Keratinocyte (primary cell): Measurements from ENCODE around the gene HCN1. TPM values are rescaled to one million over a fixed set of nuclear protein-coding genes. Genes with fewer than 3 reads are reported as not detected.

Experiments used
- DNase-seq: peaks from one replicate; pipeline ENCODE4 v3.0.0-alpha.2; 2011; ENCODE audit warnings: low read depth, missing footprints, low spot score
- FAIRE-seq: peaks from 2 replicates; lab custom pipeline; 2011; peaks lifted over from hg19 to GRCh38; lab: Jason Lieb, UNC
- H2AFZ ChIP-seq: 2 replicates; pipeline ENCODE4 v1.6.0; 2012; ENCODE audit warnings: low read length, control low read depth, inconsistent platforms; ENCODE audit not compliant: control insufficient read depth
- H3K27ac ChIP-seq: 2 replicates; pipeline ENCODE4 v1.5.1; 2011; ENCODE audit warnings: low read length; ENCODE audit not compliant: control insufficient read depth, insufficient read depth
- H3K27me3 ChIP-seq: 3 replicates; pipeline ENCODE4 v1.6.0; 2011; ENCODE audit warnings: low read length; ENCODE audit not compliant: control insufficient read depth, insufficient read depth; ENCODE audit errors: extremely low read depth
- H3K36me3 ChIP-seq, 2 experiments: 2 replicates in 1 of 2; 3 replicates in 1 of 2; pipeline ENCODE4 v1.5.1; 2011; ENCODE audit warnings: low read length in 2 of 2, mild to moderate bottlenecking in 1 of 2; ENCODE audit not compliant: control insufficient read depth in 2 of 2, insufficient read depth in 2 of 2; ENCODE audit errors: extremely low read depth in 1 of 2
- H3K4me1 ChIP-seq: 3 replicates; pipeline ENCODE4 v1.5.1; 2011; ENCODE audit warnings: low read length; ENCODE audit not compliant: control insufficient read depth, insufficient read depth; ENCODE audit errors: extremely low read depth
- H3K4me2 ChIP-seq: 3 replicates; pipeline ENCODE4 v1.6.0; 2011; ENCODE audit warnings: low read depth, low read length; ENCODE audit not compliant: control insufficient read depth, insufficient read depth; ENCODE audit errors: extremely low read depth
- H3K4me3 ChIP-seq, 3 experiments: fragments of 200-600 bp in 1 of 3; sonication (generic) in 1 of 3; 2 replicates in 2 of 3; 3 replicates in 1 of 3; pipeline ENCODE4 v1.5.1; 2011 to 2016; ENCODE audit warnings: low read length in 3 of 3, mild to moderate bottlenecking in 3 of 3, control low read depth in 2 of 3, inconsistent platforms in 1 of 3, low read depth in 1 of 3, mixed read lengths in 1 of 3, mixed run types in 1 of 3, moderate library complexity in 1 of 3; ENCODE audit not compliant: control insufficient read depth in 2 of 3, insufficient read depth in 2 of 3; ENCODE audit errors: extremely low read depth in 1 of 3
- H3K79me2 ChIP-seq: 2 replicates; pipeline ENCODE4 v1.6.0; 2012; ENCODE audit warnings: low read length; ENCODE audit not compliant: control insufficient read depth, insufficient read depth
- H3K9ac ChIP-seq: 3 replicates; pipeline ENCODE4 v1.6.0; 2011; ENCODE audit warnings: low read length; ENCODE audit not compliant: control insufficient read depth, insufficient read depth; ENCODE audit errors: extremely low read depth
- H3K9me1 ChIP-seq: 3 replicates; pipeline ENCODE4 v1.6.0; 2011; ENCODE audit warnings: low read length; ENCODE audit not compliant: control insufficient read depth, insufficient read depth; ENCODE audit errors: extremely low read depth
- H3K9me3 ChIP-seq: 2 replicates; pipeline ENCODE4 v1.5.1; 2012; ENCODE audit warnings: low read depth, low read length; ENCODE audit not compliant: control insufficient read depth
- H4K20me1 ChIP-seq: 3 replicates; pipeline ENCODE4 v1.6.0; 2011; ENCODE audit warnings: low read length; ENCODE audit not compliant: control insufficient read depth, insufficient read depth; ENCODE audit errors: extremely low read depth
- EZH2 ChIP-seq: IDR thresholded peaks from one replicate; pipeline ENCODE4 v1.6.1; 2012; ENCODE audit warnings: inconsistent platforms, mild to moderate bottlenecking, low read length, moderate library complexity
- dilution Hi-C: fragments of 300-500 bp; cut with MboI; formaldehyde crosslinking; loops from one replicate; pipeline ENCODE4 v1.7.0; 2020; ENCODE audit warnings: low sequenced_read_pairs; ENCODE audit not compliant: extremely low pct_ligation_motif_present
- polyA minus RNA-seq, 3 experiments: library from RNA; depleted of rRNA, polyadenylated mRNA; stranded (reverse); fragments of >200 nt; gene quantifications; 1 replicate in 1 of 3; 2 replicates in 1 of 3; 3 replicates in 1 of 3; pipeline ENCODE4 v1.2.3, GENCODE V29; 2011
- polyA plus RNA-seq, 5 experiments: library from polyadenylated mRNA; depleted of rRNA in 3 of 5; stranded (reverse) in 3 of 5; stranded (forward) in 1 of 5; unstranded in 1 of 5; fragments of >200 nt; gene quantifications; 1 replicate in 1 of 5; 2 replicates in 3 of 5; 3 replicates in 1 of 5; pipeline versions ENCODE4 v1.2.1 to v1.2.3, GENCODE V29; 2011 to 2012; ENCODE audit warnings: missing spikeins in 2 of 5, low read depth in 1 of 5, low replicate concordance in 1 of 5
- TF ChIP-seq, protein P1 (sequence below), 3 experiments: IDR thresholded peaks in 1 of 3; conservative IDR thresholded peaks in 1 of 3; optimal IDR thresholded peaks in 1 of 3; 2 replicates in 2 of 3; 3 replicates in 1 of 3; pipeline versions ENCODE3 to v1.5.1; 2011; ENCODE audit warnings: low read length in 3 of 3, mild to moderate bottlenecking in 3 of 3, moderate library complexity in 2 of 3, control low read depth in 1 of 3, inconsistent platforms in 1 of 3; ENCODE audit not compliant: insufficient read depth in 2 of 3; ENCODE audit errors: extremely low read depth in 1 of 3

HCN1 gene
- polyA plus RNA-seq: not detected in 3 replicates
- polyA plus RNA-seq (2011; ENCODE audit: low read depth): not detected
- not detected in 2 replicates for polyA plus RNA-seq (2011; cell fraction: cytosol; rRNA removed)
- not detected in 2 replicates for polyA plus RNA-seq (2011; cell fraction: nucleus; rRNA removed)
- polyA plus RNA-seq (2012; ENCODE audit: low replicate concordance): not detected in 2 replicates
- polyA minus RNA-seq: not detected in 3 replicates
- polyA minus RNA-seq (2011; cell fraction: cytosol; rRNA and poly(A)+ RNA removed): not detected
- polyA minus RNA-seq (2011; cell fraction: nucleus; rRNA and poly(A)+ RNA removed): not detected in 2 replicates

DNA sequence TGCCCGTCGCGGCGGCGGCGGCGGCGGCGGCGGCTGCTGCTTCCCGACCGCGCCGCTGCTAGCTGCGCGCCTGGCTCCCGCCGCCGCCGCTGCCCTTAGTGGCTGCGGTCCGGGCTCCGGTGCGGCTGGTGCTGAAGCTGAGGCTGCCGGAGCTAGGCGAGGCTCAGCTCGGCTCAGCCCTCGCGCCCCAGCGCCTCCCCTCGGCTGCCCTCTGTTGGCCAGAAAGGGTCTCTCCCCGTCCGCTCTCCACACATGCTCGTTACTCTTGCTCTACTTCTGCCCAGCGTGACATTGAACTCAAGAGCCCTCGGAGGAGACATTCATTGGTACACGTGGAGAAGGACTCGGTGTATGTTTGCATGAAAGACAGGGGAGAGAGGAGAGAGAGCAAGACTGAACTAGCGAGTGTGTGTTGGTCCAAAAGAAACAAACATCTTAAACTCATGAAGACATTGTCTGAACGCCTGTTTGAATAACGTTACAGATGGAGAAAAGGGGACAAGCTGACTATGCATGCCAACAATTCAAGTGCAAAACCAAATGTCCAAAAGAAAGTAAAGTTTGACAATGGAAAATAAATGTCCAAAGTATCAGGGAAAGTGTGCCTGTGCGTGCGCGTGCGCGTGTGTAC is at the start of gene HCN1:
Gene HCN1, minus strand, starts transcription at position 175 of the 631 bp plus-strand sequence.
- FAIRE-seq: no peak
- dilution Hi-C loops: no loop called here
- no peak within 1 kb of the TSS for H2AFZ ChIP-seq

DNA sequence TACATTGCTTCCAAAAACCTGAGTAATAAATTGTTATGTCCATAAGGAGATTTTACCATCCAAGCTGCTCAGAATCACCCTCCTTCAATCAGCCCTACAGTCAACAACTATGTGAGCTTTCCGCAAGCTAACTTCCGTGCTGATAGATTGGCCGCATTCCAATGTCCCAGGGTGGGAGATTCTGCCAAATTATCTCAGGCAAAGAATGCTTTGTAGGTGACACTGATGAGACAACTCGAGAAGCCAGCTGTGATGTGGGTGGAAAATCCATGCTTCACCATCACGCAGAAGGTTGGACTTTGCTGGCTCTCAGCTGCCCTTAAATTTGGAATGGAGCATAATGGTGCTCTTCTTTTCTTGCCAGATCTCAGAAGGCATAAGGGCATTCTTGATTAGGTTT is 44.9 kb upstream of the HCN1 start:
- Histone ChIP-seq H3K36me3 (no peaks in the 10 kb centered on the region), H3K9ac (no peak overlapping the region), H4K20me1 (no peaks in the 10 kb centered on the region), H3K9me1 (no peaks in the 10 kb centered on the region), H3K4me2 (no peak overlapping the region), H3K4me3 (no peak overlapping the region), H3K4me1 (no peaks in the 10 kb centered on the region), H3K79me2 (no peaks in the 10 kb centered on the region), H3K9me3 (peaks cover 2% of the 10 kb centered on the region), H3K27me3 (no peaks in the 10 kb centered on the region), H2AFZ (no peak overlapping the region), H3K27ac (no peak overlapping the region)
- dilution Hi-C loops: no loop called here
- no peak for DNase-seq
- TF ChIP-seq, protein P1, sequence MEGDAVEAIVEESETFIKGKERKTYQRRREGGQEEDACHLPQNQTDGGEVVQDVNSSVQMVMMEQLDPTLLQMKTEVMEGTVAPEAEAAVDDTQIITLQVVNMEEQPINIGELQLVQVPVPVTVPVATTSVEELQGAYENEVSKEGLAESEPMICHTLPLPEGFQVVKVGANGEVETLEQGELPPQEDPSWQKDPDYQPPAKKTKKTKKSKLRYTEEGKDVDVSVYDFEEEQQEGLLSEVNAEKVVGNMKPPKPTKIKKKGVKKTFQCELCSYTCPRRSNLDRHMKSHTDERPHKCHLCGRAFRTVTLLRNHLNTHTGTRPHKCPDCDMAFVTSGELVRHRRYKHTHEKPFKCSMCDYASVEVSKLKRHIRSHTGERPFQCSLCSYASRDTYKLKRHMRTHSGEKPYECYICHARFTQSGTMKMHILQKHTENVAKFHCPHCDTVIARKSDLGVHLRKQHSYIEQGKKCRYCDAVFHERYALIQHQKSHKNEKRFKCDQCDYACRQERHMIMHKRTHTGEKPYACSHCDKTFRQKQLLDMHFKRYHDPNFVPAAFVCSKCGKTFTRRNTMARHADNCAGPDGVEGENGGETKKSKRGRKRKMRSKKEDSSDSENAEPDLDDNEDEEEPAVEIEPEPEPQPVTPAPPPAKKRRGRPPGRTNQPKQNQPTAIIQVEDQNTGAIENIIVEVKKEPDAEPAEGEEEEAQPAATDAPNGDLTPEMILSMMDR (optimal IDR thresholded peaks at IDR 0.05 in 1 of 3, IDR thresholded peaks at IDR 0.05 in 1 of 3, conservative IDR thresholded peaks at IDR 0.05 in 1 of 3; ENCODE audit: extremely low read depth in 1 of 3, insufficient read depth in 2 of 3, low read length in 3 of 3): no peak
- no peak for TF ChIP-seq EZH2
- FAIRE-seq: no peak

More for the DNA sequence above, at the start of gene HCN1:
- Histone ChIP-seq H3K79me2 (no peaks in the 10 kb centered on the region), H3K9ac (no peak within 1 kb of the TSS), H3K4me1 (no peaks in the 10 kb centered on the region), H3K27ac (no peak within 1 kb of the TSS), H3K4me3 (no peak within 1 kb of the TSS), H3K9me3 (no peaks in the 10 kb centered on the region), H3K36me3 (no peaks in the 10 kb centered on the region), H3K27me3 (peaks cover 16% of the 10 kb centered on the region), H3K9me1 (no peaks in the 10 kb centered on the region), H3K4me2 (peak within 1 kb of the TSS; percentile 27), H4K20me1 (no peaks in the 10 kb centered on the region)
- no peak for TF ChIP-seq EZH2
- TF ChIP-seq, protein P1 (optimal IDR thresholded peaks at IDR 0.05 in 1 of 3, IDR thresholded peaks at IDR 0.05 in 1 of 3, conservative IDR thresholded peaks at IDR 0.05 in 1 of 3; ENCODE audit: extremely low read depth in 1 of 3, insufficient read depth in 2 of 3, low read length in 3 of 3): peak; percentile 54 to 95 (median 85)
- no peak for DNase-seq
